Lower leg skin (tissue), 4 donors: ENCODE data around the gene PALLD. TPM values are rescaled to one million over a fixed set of nuclear protein-coding genes. Genes with fewer than 3 reads are reported as not detected.

Experiments used
- DNase-seq, 2 donors: peaks; one replicate each; pipeline ENCODE4 v3.0.0-alpha.2; 2019; ENCODE audit warnings: low spot score in 2 of 2
- H3K4me3 ChIP-seq: fragments of 200-600 bp; sonication (generic); 2 replicates; pipeline ENCODE4 v1.5.1; 2017; ENCODE audit warnings: mild to moderate bottlenecking, low read depth; ENCODE audit not compliant: poor library complexity, severe bottlenecking
- CTCF ChIP-seq, 3 donors: fragments of 450-650 bp; IDR thresholded peaks; one replicate each; pipeline ENCODE4 v1.5.1; 2016; ENCODE audit warnings: antibody characterized with exemption in 3 of 3, mild to moderate bottlenecking in 3 of 3, moderate library complexity in 2 of 3
- POLR2A ChIP-seq, 2 donors: fragments of 450-650 bp; IDR thresholded peaks; one replicate each; pipeline ENCODE4 v1.6.1; 2016 to 2017; ENCODE audit warnings: antibody characterized with exemption in 2 of 2, mild to moderate bottlenecking in 1 of 2, moderate library complexity in 1 of 2
- WGBS, 2 donors: methylation state at CpG; one replicate each; pipeline ENCODE4 v1.1.5; 2018; 5-methylcytosine and 5-hydroxymethylcytosine counted together
- intact Hi-C: fragments of 100-400 bp; cut with DNase I; formaldehyde crosslinking; loops from one replicate; pipeline ENCODE4 v1.15.0; 2023; ENCODE audit warnings: low total_unique reads
- total RNA-seq, 4 donors: library from RNA; depleted of rRNA; stranded (reverse); fragments of >200 nt; gene quantifications; one replicate each; pipeline ENCODE4 v1.1.0, GENCODE V29; 2016

PALLD gene
- total RNA-seq, 4 donors from 2014 or later: 46.1 to 103 (median 77.6) TPM

- DNase-seq: no peak
- intact Hi-C loops: no loop called here
- TF ChIP-seq CTCF (IDR thresholded peaks at IDR 0.05) (no peak), POLR2A (IDR thresholded peaks at IDR 0.05) (no peak)
- H3K4me3 ChIP-seq: no peak overlapping the region
- 38 to 51% methylated on average over 2 of the region's 2 CpGs for WGBS, 2 donors
These were observed 167.5 kb downstream of the PALLD start for GRCh38 chr4:168664242-168664891.

GRCh38 chr4:168666531-168666930, 169.7 kb downstream of the PALLD start:
- 23 to 26% methylated on average over 2 of the region's 2 CpGs for WGBS, 2 donors
- intact Hi-C loops: no loop called here
- no peak for DNase-seq
- no peak overlapping the region for H3K4me3 ChIP-seq
- TF ChIP-seq POLR2A (IDR thresholded peaks at IDR 0.05) (no peak), CTCF (IDR thresholded peaks at IDR 0.05) (no peak)

- no peak for DNase-seq
These were observed 170.5 kb downstream of the PALLD start for GRCh38 chr4:168667376-168667775.

GRCh38 chr4:168667921-168668320, 171.1 kb downstream of the PALLD start:
- intact Hi-C loops: no loop called here
- TF ChIP-seq CTCF (IDR thresholded peaks at IDR 0.05): no peak
- no peak for TF ChIP-seq POLR2A (IDR thresholded peaks at IDR 0.05)
- WGBS, 2 donors: 85 to 89% methylated on average over 2 of the region's 2 CpGs
- no peak overlapping the region for H3K4me3 ChIP-seq
- no peak for DNase-seq

More at GRCh38 chr4:168667376-168667775, 170.5 kb downstream of the PALLD start:
- TF ChIP-seq CTCF (IDR thresholded peaks at IDR 0.05) (no peak), POLR2A (IDR thresholded peaks at IDR 0.05) (no peak)
- intact Hi-C loops: no loop called here
- no peak overlapping the region for H3K4me3 ChIP-seq
- 42 to 53% methylated on average over 3 of the region's 3 CpGs for WGBS, 2 donors

GRCh38 chr4:168673476-168673875, 176.6 kb downstream of the PALLD start:
- H3K4me3 ChIP-seq: no peak overlapping the region
- intact Hi-C loops: no loop called here
- WGBS, 2 donors: 84 to 94% methylated on average over 11 of the region's 11 CpGs
- TF ChIP-seq POLR2A (IDR thresholded peaks at IDR 0.05) (no peak), CTCF (IDR thresholded peaks at IDR 0.05) (no peak)
- no peak for DNase-seq
